Cardiac ventricle fibroblast (primary cell): ENCODE results near the gene RBBP9. TPM values are rescaled to one million over a fixed set of nuclear protein-coding genes. Genes with fewer than 3 reads are reported as not detected.

Experiments
- total RNA-seq: library from RNA; depleted of rRNA; stranded (reverse); fragments of >200 nt; gene quantifications from 2 replicates; pipeline ENCODE4 v1.2.3, GENCODE V29; 2015

Gene RBBP9
- total RNA-seq = 11.1 and 15.2 TPM in 2 replicates

GRCh38 chr20:18496740-18497592, at the start of gene RBBP9:
Gene RBBP9 (minus strand): TSS chr20:18497225. CDS start chr20:18497167, 58 bp downstream.

GRCh38 chr20:18507218-18508191, 10.5 kb upstream of the RBBP9 start, which contains the start of gene SEC23B:
Gene SEC23B (plus strand): TSS chr20:18507940. CDS start chr20:18510836, 2,896 bp downstream.

DNA sequence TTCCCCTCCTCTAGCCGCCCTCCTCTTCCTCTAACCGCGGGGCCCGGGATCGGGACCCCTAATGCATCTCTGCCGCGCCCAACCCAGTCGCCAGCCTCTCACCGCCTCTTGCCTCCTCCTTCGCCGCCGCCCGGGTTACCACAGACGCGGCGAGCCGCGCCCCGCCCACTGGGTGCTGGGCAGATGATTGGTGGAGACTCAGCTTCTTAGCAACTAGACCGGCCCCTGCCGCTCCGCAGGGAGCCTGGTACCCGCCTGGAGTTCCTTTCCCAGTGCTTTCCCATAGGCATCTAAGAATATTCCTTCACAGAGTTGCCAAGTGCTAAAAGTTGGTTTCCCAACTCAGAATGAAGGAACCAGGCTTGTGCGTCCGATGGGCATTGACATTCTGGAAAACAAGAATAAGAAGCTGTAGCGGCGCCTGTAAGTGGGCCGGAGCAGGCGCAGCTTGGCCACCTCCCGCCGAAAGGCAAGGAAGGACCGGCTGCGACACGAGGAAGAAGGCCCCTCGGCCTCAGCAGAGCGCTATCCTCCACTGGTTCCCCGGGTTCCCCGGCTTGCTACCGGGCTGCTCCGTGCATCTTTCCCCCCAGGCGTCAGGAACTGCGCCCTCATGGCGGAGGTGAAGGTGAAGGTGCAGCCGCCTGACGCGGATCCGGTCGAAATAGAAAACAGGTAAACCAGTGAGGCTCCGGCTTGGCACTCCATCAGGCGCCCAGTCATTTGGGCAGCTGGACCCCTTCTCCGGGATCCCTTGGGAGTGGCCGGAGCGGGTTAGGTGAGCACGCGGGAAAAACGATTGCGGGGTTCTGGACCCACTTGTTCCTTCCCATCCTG, 29.9 kb downstream of the RBBP9 start, which contains the start of the genes DZANK1 and POLR3F:
DZANK1 (minus strand) TSS at position 137 of the 837 bp plus-strand sequence. CDS start 1,672 bp downstream, outside the sequence.
POLR3F (plus strand) TSS at position 497 of the 837 bp plus-strand sequence; CDS start at position 614, 117 bp downstream.

Other genes starting within 250 kb of the RBBP9 start
- 7.9 and 11.0 TPM in 2 replicates for gene ZNF133, start 208.7 kb downstream of the RBBP9 start, total RNA-seq
- 0.19 and 1.8 TPM in 2 replicates for gene DZANK1, start 30.2 kb downstream of the RBBP9 start, total RNA-seq
- gene POLR3F, start 29.8 kb downstream of the RBBP9 start, total RNA-seq = 4.9 TPM in 2 replicates
- 20.5 and 22.0 TPM in 2 replicates for gene SEC23B, start 10.7 kb upstream of the RBBP9 start, total RNA-seq
- gene SMIM26, start 70.2 kb upstream of the RBBP9 start, total RNA-seq = 102 and 116 TPM in 2 replicates
- gene DTD1, start 90.8 kb upstream of the RBBP9 start, total RNA-seq = 29.3 and 31.2 TPM in 2 replicates